WI38 (cell line): Measurements from ENCODE around the gene DIAPH3.

Experiments
- H3K4me3 ChIP-seq: 2 replicates; pipeline ENCODE4 v1.5.1; 2011; ENCODE audit warnings: low read depth, mild to moderate bottlenecking, control low read depth, low read length
- TF ChIP-seq, protein P1 (sequence below): IDR thresholded peaks from 2 replicates; pipeline ENCODE4 v1.5.1; 2012; ENCODE audit warnings: low read depth, mild to moderate bottlenecking, control low read depth, low read length

The DIAPH3 gene

DNA sequence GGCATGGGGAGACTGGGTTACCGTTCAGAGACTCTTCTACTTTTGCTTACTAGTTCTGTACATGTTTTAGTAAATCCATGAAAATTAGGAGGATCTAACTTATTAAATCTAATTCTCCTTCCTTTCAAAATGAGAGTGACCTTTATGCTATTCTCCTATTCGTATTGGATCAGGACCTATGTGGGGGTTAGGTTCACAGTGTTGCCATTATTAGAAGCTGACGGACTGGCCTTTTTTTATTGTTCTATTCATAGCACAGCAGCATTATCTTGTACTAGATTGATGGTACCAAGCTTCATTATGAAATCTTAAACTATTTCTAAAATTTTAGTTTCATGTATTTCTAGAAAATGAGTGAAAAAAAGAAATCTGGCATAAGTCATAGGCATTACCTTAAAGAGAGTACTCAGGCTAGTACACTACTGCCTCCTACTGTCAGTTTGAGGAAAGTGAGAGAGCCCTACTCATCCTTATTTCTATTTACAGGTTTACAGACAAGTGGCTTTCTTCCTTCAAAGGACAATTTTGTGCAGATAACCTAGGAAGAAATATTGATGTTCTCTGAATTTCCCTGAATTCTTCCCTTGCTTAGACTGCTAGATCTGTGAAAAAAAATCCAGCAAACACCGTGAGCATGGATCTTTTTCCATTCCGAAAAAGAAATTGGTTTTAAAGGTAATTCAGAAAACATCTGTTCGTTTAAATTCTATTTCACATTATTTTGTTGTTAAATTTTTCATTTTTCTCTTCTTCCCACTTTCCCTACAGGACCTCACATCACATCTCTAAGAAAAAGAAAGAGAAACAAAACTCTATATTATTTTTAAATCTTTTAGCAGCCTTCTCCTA, 485.5 kb downstream of the DIAPH3 start:
- TF ChIP-seq, protein P1, sequence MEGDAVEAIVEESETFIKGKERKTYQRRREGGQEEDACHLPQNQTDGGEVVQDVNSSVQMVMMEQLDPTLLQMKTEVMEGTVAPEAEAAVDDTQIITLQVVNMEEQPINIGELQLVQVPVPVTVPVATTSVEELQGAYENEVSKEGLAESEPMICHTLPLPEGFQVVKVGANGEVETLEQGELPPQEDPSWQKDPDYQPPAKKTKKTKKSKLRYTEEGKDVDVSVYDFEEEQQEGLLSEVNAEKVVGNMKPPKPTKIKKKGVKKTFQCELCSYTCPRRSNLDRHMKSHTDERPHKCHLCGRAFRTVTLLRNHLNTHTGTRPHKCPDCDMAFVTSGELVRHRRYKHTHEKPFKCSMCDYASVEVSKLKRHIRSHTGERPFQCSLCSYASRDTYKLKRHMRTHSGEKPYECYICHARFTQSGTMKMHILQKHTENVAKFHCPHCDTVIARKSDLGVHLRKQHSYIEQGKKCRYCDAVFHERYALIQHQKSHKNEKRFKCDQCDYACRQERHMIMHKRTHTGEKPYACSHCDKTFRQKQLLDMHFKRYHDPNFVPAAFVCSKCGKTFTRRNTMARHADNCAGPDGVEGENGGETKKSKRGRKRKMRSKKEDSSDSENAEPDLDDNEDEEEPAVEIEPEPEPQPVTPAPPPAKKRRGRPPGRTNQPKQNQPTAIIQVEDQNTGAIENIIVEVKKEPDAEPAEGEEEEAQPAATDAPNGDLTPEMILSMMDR = peak; percentile 68
- no peak overlapping the region for H3K4me3 ChIP-seq

DNA sequence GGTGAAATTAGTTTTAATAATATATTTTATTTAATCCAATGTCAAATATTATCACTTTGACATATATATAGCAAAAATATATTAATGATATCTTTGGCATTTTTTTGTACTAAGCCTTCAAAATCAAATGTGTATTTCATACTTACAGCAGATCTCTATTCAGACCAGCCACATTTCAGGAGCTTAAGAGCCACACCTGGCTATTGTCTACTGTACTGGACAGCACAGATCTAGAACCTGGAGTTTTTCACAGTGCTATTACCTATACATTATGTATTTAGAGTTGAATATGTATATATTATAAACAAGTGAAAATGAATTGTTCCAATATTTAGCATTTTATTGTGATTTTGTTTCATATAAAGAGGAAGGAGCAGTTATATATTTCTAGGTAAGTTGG, 486.3 kb downstream of the DIAPH3 start:
- H3K4me3 ChIP-seq = no peak overlapping the region
- TF ChIP-seq, protein P1 = no peak

DNA sequence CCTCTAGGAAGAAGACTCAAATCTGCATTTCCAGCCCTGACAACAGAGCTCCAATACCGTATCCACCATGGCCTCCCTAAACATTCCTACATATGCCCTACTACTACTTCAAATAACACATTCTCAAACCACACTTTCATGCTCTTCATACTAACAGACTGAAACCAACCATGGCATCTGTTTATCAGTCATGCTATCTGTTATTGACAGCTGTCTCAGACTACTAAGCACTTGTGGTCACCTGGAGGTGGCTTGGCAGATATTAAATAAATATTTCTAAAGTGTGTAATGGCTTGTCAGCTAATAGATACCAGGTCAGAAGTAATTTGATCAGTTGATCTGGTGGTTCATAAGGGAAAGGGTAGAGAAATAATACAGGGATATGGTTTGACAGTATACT, 489.1 kb downstream of the DIAPH3 start:
- TF ChIP-seq, protein P1 = no peak
- no peak overlapping the region for H3K4me3 ChIP-seq

DNA sequence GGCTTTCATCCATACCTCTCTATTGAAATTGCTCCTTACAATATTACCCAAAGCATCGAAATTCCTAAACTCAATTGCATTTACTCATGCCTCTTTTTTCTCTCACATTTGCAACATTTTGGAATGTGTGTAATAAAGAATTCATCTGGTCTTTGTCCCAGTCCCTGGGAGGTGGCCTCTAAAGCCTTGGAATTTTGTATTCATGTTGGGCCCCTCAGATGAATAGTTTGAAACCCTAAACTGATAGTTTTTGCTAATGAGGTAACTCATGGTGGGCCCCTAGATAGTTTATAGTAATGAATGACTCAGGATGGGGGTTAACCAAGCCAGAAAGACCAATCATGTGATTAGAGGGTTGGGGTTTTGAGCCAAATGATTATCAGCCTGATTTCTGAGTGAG, 490.4 kb downstream of the DIAPH3 start:
- no peak overlapping the region for H3K4me3 ChIP-seq
- TF ChIP-seq, protein P1 = no peak

DNA sequence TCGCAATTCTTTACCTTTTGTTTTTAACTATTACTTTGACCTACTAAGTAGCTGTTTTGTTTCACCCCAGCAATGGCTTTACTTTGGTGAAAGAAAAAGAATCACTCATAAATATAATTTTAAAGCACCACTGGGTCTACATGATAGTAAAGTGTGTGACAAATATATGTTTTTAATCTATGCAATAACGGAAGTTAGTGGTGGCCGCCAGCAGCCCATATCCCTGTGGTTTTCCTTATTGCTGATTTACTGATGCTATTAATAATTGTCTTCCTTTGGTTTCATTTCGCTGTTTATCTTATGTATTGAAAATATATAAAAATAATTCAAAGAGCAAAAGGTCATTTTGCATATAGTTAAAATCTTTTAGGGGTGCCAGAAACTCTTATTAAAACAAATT, 491.3 kb downstream of the DIAPH3 start:
- H3K4me3 ChIP-seq = no peak overlapping the region
- TF ChIP-seq, protein P1 = no peak

DNA sequence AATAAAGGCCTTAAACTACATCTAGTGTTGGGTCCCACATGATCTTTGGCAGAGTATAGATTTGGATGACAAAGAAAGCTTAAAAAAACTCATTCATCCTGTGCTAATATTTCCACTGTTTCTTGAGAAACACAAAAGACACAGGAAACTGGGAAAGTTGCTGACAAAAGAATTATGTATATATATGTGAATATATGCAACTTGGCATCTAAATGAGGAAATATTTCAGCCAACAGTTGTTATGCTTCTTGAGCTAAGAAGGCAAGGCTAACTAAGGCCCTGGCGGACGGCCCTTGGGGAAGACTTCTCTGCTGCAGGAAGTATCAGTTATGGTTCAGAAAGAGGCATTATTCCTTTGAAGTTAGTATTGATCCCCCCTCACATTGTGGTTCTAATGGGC, 491.8 kb downstream of the DIAPH3 start:
- TF ChIP-seq, protein P1 = no peak
- no peak overlapping the region for H3K4me3 ChIP-seq

DNA sequence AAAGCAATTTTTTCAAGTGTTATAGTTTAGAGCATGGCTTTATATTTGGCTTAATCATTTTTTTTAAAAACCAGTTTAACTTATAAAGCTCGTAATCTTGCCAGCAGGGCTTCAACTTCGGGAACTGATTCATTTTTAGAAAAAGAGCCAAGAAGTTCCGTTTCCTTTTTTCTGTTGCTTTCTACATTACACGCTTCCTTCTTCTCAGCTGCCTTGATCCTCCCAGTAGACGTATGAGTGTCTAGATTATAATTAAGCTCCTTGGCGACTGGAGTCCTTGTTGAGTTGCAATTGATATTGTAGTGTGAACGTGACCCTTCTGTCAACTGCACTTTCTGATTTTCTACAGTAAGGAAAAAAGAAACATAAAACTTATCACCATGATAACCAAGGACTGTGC, 497.2 kb downstream of the DIAPH3 start:
- TF ChIP-seq, protein P1 = no peak
- no peak overlapping the region for H3K4me3 ChIP-seq
